ENCODE measurements around the gene CLEC16A.

CLEC16A gene

DNA sequence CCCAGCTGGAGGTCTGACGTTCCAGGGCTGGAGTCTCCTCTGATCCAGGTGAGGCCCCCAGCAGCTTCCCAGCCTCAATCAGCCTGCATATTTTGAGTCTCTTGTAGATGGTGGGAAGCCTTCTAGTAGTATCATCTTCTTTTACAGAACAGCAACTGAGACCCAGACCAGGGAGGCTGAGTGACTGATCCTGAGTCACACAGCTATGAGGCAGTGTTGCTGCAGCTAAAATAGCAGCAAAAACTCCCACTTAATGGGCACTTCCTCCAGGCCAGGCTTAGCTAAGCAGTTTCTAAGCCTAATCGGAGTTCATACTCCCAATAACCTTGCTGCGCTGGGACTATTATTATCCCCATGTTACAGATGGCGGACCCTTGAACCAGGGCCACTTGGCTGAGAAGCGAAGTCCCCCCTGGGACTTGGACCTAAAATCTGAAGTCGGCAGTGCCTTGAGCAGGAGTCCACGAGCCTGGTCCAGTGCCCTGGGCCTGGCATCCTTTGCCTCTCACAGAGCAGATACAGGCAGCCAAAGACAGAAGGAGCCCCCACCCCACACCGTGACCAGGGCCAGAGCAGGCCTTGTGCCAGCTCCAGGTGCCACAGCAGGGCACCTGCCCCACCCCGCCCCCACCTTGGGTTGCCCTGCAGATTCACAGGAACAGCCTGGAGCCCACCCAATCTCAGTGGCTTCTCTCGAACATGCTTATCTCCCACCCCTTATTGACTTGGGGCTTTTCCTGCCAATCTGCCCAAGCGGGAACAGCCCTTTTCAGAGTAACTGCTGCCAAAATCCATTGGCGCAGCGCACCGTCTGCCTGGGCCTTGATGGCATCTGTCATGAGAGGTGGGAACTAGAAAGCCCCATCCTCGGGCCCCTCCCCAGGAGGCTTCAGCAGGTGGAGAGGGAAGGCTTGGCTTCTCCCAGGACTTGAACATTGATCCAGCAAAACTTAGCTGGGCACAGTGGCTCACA, 246.5 kb downstream of the CLEC16A start:
- DNase-seq, result no peak

DNA sequence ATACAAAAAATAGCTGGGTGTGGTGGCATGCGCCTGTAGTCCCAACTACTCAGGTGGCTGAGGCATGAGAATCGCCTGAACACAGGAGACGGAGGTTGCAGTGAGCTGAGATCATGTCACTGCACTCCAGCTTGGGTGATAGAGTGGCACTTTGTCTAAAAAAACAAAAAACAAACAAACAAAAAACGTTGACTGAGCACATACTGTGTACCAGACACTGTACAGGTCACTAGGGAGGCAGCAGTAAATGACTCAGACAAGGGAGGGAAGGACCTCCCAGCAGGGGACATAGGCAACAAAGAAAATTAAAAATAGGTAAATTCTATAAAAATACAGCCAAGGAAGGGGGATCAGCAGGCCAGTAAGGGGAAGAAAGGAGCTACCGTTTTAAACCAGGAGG, 247.3 kb downstream of the CLEC16A start:
- no peak for DNase-seq

DNA sequence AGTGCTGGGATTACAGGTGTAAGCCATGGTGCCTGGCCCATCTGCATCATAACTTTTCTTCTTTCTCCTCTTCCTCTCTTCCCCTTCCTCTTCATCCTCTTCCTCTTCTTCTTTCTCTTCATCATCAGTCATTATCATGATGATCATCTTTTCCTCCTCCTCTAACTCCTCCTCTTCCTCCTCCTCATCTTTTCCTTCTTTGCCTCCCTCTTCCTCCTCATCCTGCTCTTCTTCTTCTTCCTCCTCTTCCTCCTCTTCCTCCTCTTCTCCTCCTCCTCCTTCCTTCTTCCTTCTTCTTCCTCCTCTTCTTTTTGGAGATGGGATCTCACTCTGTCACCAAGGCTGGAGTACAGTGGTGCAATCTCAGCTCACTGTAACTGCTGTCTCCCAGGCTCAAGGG, 249.1 kb downstream of the CLEC16A start:
- no peak for DNase-seq

DNA sequence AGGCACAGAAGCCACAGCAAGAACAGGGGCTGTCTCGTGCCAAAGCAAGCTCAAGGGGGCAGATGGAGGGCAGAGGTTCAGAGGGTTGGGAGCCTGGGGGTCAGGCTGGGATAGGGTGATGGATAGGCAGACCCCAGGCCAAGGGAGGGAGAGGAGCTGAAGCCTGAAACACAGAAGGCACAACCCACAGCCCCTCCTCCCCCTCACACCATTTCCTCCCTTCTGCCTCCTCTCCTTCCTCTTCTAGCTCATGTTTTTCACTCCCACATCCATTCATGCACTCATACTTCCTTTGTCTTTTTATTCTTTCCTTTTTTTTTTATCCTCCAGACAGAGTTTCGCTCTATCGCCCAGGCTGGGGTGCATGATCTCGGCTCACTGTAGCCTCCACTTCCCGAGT, 250.5 kb downstream of the CLEC16A start:
- DNase-seq, result no peak

DNA sequence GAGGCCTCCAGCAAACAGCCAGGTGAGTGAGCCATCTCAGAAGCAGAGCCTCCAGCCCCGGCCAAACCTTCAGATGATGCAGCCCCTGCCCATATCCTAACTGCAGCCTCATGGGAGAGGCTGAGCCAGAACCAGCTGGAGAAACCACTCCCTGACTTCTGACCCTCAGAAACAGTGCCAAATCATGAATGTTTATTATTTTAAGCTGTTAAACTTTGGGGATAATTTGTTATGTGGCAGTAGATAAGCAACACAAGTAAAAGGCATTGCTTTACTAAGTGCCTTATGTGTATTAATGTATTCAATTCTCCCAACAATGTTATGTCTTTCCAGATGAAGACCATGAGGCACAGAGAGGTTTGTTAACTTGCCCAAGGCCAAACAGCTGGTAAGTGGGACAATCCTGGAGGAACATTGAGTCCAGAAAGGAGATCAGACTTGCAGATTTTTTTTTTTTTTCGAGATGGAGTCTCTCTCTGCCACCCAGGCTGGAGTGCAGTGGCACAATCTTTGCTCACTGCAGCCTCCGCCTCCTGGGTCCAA, 252.0 kb downstream of the CLEC16A start:
- no peak for DNase-seq

DNA sequence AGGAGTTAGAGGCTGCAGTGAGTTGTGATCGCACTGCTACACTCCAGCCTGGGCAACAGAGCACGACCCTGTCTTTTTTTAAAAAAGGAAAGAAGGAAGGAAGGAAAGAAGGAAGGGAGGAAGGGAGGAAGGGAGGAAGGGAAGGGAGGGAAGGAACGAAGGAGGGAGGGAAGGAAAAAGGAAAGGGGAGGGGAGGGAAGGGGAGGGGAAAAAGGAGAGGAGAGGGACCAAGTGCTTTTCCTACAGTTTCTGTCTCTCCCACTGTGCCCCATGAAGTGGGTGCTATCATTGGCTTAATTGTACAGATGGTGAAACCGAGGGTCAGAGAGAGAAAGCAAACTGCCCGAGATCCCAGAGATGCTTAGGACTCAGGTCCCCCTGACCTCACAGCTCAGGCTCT, 254.0 kb downstream of the CLEC16A start:
- DNase-seq, result no peak

DNA sequence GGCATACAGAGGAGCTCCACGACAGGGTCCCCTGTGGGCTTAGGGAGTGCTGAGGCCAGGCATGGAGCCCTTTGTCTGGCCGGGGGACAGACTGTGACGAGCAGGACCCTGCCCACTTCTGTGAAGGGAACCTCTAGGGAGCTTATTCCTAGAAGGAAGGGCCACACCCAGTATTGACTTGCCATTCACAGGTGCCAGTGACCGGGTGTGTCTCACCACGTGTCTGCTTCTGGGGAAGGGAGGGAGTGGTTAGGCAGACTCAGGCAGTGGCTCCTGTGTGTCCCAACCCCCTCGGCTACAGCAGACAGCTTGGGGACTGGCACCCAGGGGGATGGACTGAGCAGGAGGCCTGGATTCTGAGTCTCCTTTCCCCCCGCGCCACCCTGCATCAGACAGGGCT, 254.5 kb downstream of the CLEC16A start:
- DNase-seq, result no peak

DNA sequence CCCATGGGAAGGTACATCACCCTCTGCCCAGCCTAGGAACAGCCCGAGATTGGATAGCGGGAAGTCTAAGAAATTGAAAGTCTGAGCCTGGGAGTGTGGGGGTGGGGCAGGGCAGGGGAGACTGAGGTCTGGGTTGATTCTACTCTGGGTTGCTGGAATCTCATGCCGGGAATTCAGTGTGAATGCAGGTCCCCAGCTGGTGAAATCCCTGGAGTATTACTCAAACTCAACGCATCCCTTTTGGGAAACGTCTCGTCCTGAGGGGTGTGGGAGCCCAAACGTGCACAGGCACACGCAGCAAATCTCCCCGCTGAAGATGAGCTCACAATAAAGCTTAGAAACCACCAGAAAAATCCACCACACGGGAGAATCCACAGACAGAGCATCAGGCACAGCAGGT, 256.2 kb downstream of the CLEC16A start:
- no peak for DNase-seq

DNA sequence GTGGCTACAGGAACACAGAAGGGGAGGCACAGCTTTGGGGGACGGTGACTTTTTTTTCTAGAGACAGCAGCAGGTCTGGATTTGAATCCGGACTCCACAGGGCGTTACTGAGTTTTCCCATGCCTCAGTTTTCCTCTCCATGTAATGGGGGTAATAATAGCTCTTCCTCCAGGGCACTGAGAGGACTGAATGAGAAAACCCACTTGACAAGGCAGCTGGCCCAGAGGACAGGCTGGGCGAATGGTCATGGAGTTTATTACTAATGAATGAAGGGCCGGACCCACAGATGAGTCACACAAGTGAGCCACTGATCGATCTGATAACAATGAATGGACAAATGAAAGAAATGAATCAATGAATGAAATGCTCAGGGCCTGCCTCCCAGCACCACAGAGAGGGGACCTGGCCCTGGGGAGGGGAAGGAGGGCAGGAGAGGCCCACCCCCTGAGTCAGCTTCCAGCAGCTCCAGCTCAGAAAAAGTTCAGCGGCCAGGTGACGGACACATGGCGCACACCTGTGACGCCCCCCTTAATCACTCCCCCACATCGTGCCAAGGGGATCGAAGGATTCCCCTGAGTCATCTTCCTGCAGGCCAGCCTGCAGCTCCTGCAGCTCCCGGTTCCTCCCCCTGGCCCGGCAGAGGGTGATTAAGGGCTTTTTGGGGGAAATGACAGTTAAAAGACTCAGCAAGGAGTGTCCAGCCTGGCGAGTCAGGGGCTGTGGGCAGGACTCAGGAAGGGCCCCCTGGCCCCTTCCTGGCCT, 257.3 kb downstream of the CLEC16A start:
- no peak for DNase-seq

DNA sequence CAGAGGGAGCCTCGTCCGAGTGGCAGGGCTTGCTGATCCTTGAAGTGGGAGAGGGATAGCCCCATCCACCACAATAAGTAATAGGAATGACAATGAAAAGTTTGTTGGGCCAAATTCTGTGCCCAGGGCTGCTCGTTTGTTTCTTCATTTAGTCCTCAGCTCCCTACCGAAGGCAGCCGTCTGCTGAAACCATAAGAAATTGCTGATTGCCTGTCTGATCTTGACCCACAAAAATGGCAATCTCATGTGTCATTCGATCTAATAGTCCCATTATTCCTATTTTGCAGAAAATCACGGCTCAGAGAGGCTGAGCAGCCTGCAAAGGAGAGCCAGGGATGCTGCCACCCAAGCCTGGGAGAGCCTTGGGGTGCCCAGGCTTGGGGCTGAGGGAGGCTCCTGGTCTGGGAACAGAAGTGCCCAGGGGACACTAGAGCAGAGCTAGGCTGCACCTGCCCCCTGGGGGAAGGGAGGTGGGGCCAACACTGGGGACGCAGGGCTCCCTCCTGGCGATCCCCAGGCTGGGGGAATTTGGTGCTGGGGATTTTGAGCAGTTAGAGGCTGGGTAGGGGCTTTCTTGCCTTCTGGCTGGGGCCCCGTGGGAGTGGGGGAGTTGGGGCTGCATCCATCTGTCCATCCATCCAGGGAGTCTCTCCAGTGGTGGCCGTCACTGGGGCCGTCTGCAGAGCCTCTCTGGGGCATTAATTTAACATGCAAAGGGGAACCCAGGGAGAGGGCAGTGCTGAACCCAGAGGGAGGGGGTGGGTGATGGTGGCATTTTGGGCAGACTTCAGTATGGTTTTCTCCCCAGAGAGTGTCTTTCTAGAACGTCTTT, 258.1 kb downstream of the CLEC16A start:
- DNase-seq, result no peak

DNA sequence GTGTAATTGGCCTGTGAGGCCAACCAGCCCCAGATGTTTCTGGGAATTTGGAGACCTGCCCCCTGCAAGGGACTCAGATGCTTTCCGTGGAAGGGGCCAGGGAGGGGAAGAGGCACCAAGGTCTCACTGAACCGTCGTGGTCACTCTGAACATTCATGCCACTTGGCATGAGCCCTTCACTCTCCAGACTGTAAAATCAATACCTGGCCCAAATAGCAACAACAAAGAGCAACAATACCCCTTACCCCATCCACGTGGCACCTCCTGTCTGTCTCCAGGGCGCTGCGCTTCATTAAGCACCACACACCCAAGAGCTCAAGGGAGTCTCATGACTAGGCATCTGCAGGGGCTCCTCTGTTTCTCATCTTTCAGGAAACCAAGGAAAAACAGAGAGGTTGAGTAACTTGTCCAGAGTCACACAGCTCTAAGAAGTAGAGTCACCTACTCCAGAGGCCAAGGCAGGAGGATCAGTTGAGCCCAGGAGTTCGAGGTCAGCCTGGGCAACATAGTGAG, 258.8 kb downstream of the CLEC16A start:
- peak; percentile 17 for DNase-seq

DNA sequence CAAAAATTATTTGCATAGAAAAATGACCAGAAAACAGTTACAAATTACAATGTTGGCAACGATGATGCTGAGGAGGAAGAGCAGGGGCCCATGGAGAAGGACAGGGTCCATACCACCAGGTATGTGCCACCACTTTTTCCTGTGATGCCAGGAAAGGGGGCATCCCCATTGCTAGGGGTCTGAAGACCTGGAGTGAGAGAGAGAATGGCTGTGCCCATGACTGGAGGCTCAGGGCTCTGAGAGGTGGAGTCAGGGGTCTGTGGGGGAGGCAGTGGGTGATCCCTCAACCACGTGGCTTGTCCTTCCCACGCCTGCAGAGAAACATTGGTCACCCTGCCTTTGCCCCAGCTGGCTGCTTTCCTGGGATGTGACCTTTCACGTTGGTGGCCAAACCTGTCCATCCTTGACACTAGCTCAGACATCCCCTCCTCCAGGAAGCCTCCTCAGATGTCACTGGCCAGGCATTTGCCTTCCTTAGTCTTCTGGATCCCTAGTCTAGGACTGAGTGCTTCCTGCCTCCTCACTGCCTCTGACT, 260.2 kb downstream of the CLEC16A start:
- no peak for DNase-seq

DNA sequence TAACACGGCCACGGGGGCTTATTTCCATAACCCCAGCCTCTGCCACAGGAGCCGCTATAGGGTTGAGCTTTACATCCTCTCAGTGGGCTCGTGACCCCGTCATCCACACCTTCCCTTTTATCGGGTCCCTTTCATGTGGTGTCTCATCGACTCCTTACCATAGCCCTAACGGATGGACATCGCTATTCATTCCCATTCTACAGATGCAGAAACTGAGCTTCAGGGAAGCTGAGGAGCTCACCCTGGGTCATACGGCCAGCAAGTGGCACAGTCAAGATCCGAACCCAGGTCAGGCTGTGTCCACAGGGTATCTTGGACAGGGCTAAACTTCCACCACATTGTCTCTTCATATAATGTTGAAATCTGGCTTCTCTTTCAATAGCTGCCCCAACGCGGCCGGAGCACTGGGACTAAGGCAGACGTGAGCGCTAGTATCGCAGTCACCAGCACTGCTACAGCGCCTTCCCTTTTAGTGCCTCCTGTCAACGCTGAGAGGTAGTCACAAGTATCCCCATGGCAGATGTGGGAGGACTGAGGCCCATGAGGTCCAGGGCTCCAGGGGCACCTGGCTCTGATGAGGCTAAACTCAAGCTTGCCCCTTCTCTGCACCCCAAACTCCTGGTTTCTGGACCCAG, 260.8 kb downstream of the CLEC16A start:
- no peak for DNase-seq

DNA sequence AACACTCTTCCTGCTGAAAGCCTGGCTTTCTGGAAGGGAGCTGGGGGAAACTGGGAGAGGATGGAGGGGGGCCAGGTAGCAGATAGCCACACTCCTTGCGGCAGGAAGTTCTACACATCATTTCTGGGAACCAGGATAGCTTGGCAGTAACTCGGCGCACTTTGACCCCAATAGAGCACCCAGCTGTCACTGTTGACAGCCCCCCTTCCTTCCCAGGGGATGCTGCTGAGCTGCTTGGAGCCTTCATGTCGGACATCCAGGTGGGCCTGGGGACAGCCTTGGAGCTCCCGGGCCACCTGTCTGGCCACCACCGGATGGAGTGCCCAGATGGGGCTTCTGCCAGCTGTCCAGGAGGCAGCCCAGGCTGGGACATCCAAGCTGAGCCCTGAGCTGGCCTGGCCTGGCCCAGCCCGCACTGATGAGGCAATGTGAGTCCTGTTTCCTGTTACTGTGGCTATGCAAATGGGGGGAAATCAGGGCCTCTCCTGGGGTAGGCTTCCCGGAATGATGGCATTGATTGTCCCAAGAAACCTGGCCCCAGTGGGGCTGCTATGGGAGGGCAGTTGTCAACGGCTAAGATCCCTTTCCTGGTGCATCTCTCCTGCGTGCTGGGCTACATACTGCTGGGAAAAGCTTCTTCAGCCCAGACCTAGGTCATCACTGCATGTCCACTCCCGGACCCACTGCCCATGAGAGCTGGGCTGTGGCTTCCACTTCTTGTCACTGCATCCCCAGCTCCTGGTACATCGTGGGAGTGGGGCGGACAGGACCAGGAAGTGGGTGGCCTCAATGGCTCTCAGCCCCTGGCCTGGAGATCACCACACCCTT, 261.6 kb downstream of the CLEC16A start:
- DNase-seq, result no peak

DNA sequence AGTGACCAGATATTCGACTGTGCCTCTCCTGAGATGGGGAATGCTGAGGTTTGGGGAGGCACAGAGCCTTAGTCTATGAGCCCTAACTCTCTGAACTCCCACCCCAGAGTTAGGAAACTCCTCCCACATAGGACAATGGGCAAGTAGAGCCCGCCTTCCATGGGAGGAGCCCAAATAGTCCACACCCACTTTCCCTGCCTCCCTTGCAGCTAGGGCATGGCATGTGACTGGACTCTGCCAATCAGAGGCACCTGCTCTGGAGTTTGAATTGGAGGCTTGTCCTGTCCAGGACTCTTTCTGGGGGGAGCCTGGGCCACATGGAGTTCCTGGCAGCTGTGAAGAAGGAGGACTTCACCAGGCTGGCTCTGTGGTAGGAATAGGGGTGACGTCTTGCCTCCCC, 263.3 kb downstream of the CLEC16A start:
- DNase-seq, result no peak

DNA sequence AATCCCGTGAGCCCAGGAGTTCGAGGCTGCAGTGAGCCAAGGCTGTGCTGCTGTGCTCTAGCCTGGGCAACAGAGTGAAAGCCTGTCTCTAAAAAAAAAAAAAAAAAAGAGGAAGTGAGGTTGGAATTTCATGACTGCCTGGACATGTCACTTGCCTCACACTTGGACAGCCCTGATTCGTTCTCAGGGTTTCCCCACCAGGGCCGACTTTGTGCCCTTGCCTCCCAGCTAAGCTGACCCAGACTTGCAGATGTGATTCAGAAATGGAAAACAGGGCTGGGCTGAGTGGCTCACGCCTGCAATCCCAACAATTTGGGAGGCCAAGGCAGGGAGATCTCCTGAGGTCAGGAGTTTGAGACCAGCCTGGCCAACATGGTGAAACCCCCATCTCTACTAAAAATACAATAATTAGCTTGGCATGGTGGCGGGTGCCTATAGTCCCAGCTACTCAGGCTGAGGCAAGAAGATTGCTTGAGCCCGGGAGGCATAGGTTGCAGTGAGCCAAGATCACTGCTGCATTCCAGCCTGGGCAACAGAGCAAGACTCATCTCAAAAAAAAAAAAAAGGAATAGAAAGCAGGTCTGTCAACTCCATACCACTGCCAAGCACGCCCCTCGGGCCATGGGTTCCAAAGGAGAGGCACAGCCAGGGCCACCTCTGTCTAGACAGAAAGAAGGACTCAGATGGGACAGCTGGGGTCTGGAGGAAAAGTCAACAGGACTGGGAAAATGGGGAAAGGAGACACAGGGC, 264.7 kb downstream of the CLEC16A start:
- no peak for DNase-seq

DNA sequence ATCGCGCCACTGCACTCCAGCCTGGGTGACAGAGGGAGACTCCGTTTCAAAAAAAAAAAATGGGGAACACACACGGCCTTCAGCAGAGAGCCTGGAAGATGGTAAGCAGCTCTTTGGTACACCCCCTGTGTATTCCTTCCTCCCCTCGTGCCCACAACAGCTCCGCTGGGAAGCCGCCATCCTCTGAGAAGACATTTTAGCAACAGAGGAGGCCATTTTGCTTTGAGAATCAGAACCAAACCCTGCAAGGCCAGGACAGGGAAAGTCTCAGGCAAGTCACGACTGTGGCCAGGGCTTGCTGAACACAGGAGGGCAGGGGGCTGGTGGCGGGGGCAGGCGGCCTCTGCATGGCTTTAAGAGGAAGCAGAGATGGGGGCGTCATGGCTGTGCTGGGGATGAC, 265.9 kb downstream of the CLEC16A start:
- no peak for DNase-seq

DNA sequence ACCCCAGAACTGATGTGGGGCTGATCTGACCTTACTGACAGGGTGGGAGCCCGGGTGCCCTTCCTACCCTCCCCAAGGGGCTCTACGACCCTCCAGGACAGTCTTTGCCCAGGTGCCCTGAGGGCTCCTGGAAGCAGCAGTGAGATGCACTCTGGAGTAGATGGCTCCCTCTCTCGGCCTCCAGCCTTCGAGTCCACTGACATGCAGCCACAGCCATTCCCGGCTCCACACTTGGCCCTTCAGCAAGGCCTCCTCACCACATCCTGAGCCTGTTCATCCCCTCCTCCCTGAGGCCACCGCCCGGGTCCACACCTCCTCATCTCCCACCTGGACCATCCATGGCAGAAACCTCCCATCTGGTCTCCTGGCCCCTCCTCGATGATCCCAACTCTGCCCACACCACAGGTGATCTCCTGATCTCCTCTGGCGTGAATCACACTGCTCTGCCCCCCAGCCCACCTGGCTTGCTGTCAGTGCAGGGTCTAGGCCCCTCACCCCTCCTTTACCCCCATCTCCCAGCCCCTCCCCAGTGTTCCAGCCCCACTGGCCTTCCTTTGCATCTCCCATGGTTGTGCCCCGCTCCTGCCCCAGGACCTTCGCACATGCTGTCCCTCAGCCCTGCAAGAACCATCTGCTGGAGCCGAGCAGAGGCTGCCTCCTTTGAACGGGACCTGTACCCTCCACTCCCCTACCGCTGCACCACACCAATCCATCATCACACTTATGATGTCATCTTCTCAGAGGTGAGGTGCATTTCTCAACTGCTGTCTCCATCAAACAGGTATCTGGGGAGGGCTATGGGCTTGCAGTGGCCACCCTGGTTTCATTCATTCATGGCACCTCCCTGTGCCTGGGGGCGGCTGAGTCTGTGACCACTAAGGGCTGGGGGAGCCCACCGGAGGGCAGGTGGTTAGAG, 267.0 kb downstream of the CLEC16A start:
- no peak for DNase-seq

All from NCI-H2029 (cell line).